A549 (cell line): Measurements from ENCODE around the gene PYGO2. TPM values are rescaled to one million over a fixed set of nuclear protein-coding genes. Genes with fewer than 3 reads are reported as not detected.

Source experiments
- ATAC-seq, 2 experiments: fragments of 200-7000 bp in 1 of 2; fragments of >200 bp in 1 of 2; cut with Nextera tagmentation in 1 of 2; cut with Tn5 transposase in 1 of 2; 3 replicates each; pipeline versions ENCODE4 v1.8.0 to v1.9.1; 2018 to 2020; ENCODE audit warnings: mild to moderate bottlenecking in 1 of 2, moderate library complexity in 1 of 2
- CTCF ChIA-PET: fragments of 300-600 bp; sonication (Branson Sonifier 250); formaldehyde crosslinking; extraction: SDS; loops from one replicate; lab custom pipeline; 2021; ENCODE audit warnings: antibody characterized with exemption, inconsistent platforms; lab: Yijun Ruan, JAX
- POLR2A ChIA-PET: fragments of 350-600 bp; formaldehyde crosslinking; extraction: SDS; loops from one replicate; lab custom pipeline; 2021; ENCODE audit warnings: antibody characterized with exemption, inconsistent platforms; lab: Yijun Ruan, JAX
- DNase-seq, 2 experiments: peaks; one replicate each; pipeline versions ENCODE4 v3.0.0 to v3.0.0-alpha.2; 2011 to 2016; ENCODE audit warnings: low read depth in 1 of 2, low spot score in 1 of 2
- FAIRE-seq: peaks from 2 replicates; lab custom pipeline; 2011; peaks lifted over from hg19 to GRCh38; lab: Jason Lieb, UNC
- H3K27ac ChIP-seq, 2 experiments: fragments of >200 bp; sonication (Bioruptor Twin); formaldehyde crosslinking; 3 replicates each; pipeline ENCODE4 v1.5.1; 2016 to 2017
- H3K4me1 ChIP-seq: fragments of >200 bp; sonication (Bioruptor Twin); formaldehyde crosslinking; 3 replicates; pipeline ENCODE4 v1.6.1; 2016
- H3K4me2 ChIP-seq: fragments of >200 bp; sonication (Bioruptor Twin); formaldehyde crosslinking; 3 replicates; pipeline ENCODE4 v1.6.1; 2016
- H3K4me3 ChIP-seq: fragments of >200 bp; sonication (Bioruptor Twin); formaldehyde crosslinking; 3 replicates; pipeline ENCODE4 v1.5.1; 2016
- H3K9me3 ChIP-seq: fragments of >200 bp; sonication (Bioruptor Twin); formaldehyde crosslinking; 3 replicates; pipeline ENCODE4 v1.6.1; 2016
- CBX8 ChIP-seq: fragments of 200-600 bp; sonication (generic); IDR thresholded peaks from 2 replicates; pipeline ENCODE4 v1.6.1; 2016
- CHD2 ChIP-seq: fragments of 150-350 bp; IDR thresholded peaks from 2 replicates; pipeline ENCODE4 v1.6.1; 2014; ENCODE audit warnings: low read length; ENCODE audit not compliant: partially characterized antibody
- EHMT2 ChIP-seq: fragments of 200-600 bp; sonication (generic); IDR thresholded peaks from 2 replicates; pipeline ENCODE4 v1.6.1; 2016; ENCODE audit warnings: antibody characterized with exemption, low read depth, mild to moderate bottlenecking, moderate library complexity
- EP300 ChIP-seq, 2 experiments: fragments of >200 bp; sonication (Bioruptor Twin); formaldehyde crosslinking; IDR thresholded peaks; 2 replicates in 1 of 2; 3 replicates in 1 of 2; pipeline ENCODE4 v1.6.1; 2016 to 2017
- HOXA7 ChIP-seq: fragments of 250-450 bp; sonication (Bioruptor Pico); IDR thresholded peaks from 2 replicates; pipeline ENCODE4 v1.5.0; 2020; ENCODE audit warnings: mild to moderate bottlenecking, moderate library complexity
- JUN ChIP-seq, 2 experiments: fragments of >200 bp; sonication (Bioruptor Twin); formaldehyde crosslinking; IDR thresholded peaks; 2 replicates in 1 of 2; 3 replicates in 1 of 2; pipeline ENCODE4 v1.6.1; 2016 to 2017
- JUNB ChIP-seq: fragments of >200 bp; sonication (Bioruptor Twin); formaldehyde crosslinking; IDR thresholded peaks from 2 replicates; pipeline ENCODE4 v1.6.1; 2016
- KDM5A ChIP-seq: fragments of 200-600 bp; sonication (generic); IDR thresholded peaks from 2 replicates; pipeline ENCODE4 v1.6.1; 2016; ENCODE audit warnings: antibody characterized with exemption, mild to moderate bottlenecking
- MAZ ChIP-seq: fragments of 150-350 bp; IDR thresholded peaks from 2 replicates; pipeline ENCODE4 v1.6.1; 2014; ENCODE audit warnings: antibody characterized with exemption, low read depth, low read length, borderline replicate concordance
- MYC ChIP-seq: IDR thresholded peaks from 2 replicates; pipeline ENCODE4 v1.6.1; 2012; ENCODE audit warnings: mild to moderate bottlenecking, inconsistent platforms, low read length, improper control_type of control experiment, borderline replicate concordance
- NR3C1 ChIP-seq: fragments of >200 bp; sonication (Bioruptor Twin); formaldehyde crosslinking; IDR thresholded peaks from 3 replicates; pipeline ENCODE4 v1.6.1; 2017
- PHF8 ChIP-seq: fragments of 200-600 bp; sonication (generic); IDR thresholded peaks from 2 replicates; pipeline ENCODE4 v1.6.1; 2016; ENCODE audit warnings: low read depth, mild to moderate bottlenecking, antibody characterized with exemption, moderate library complexity, borderline replicate concordance
- POLR2A ChIP-seq: IDR thresholded peaks from 2 replicates; pipeline ENCODE4 v1.6.1; 2012; ENCODE audit warnings: mild to moderate bottlenecking, low read length
- RARB ChIP-seq: fragments of 250-450 bp; sonication (Bioruptor Pico); IDR thresholded peaks from 2 replicates; pipeline ENCODE4 v1.8.0; 2021; ENCODE audit warnings: mild to moderate bottlenecking, moderate library complexity
- RCOR1 ChIP-seq: fragments of 150-350 bp; IDR thresholded peaks from 2 replicates; pipeline ENCODE4 v1.6.1; 2014; ENCODE audit warnings: antibody characterized with exemption, low read length, low read depth
- SMC3 ChIP-seq: fragments of >200 bp; sonication (Bioruptor Twin); formaldehyde crosslinking; IDR thresholded peaks from 3 replicates; pipeline ENCODE4 v1.6.1; 2018; ENCODE audit warnings: inconsistent platforms
- TFCP2L1 ChIP-seq: fragments of 250-450 bp; sonication (Bioruptor Pico); IDR thresholded peaks from 2 replicates; pipeline ENCODE4 v1.5.0; 2021; ENCODE audit warnings: mild to moderate bottlenecking
- ZC3H11A ChIP-seq: fragments of 450-650 bp; IDR thresholded peaks from 2 replicates; pipeline ENCODE4 v1.6.1; 2014; ENCODE audit warnings: antibody characterized with exemption, mild to moderate bottlenecking
- ZNF302 ChIP-seq: fragments of 250-450 bp; sonication (Bioruptor Pico); IDR thresholded peaks from 2 replicates; pipeline ENCODE4 v1.9.0; 2021; ENCODE audit warnings: inconsistent platforms, mild to moderate bottlenecking, moderate library complexity
- ZSCAN20 ChIP-seq: fragments of 250-450 bp; sonication (Bioruptor Pico); IDR thresholded peaks from 2 replicates; pipeline ENCODE4 v1.8.0; 2022; ENCODE audit warnings: mild to moderate bottlenecking, moderate library complexity
- WGBS: methylation state at CpG from one replicate; pipeline ENCODE4 v1.1.6; 2017; ENCODE audit errors: missing lambda C conversion rate; 5-methylcytosine and 5-hydroxymethylcytosine counted together
- polyA plus RNA-seq, 4 experiments: library from polyadenylated mRNA; depleted of rRNA in 3 of 4; stranded (reverse); fragments of >200 nt; fragmentation: RNase III in 1 of 4; extraction: RNeasy Plus Mini Kit Qiagen cat#74134 plus additional on column Dnase treatment in 1 of 4; gene quantifications; 2 replicates in 3 of 4; 3 replicates in 1 of 4; pipeline ENCODE4 v1.2.3, GENCODE V29; 2011 to 2017
- TF ChIP-seq, protein P1 (sequence below): fragments of >200 bp; sonication (Bioruptor Twin); formaldehyde crosslinking; IDR thresholded peaks from 3 replicates; pipeline ENCODE4 v1.5.1; 2016
- TF ChIP-seq, protein P2 (sequence below): fragments of 250-450 bp; sonication (Bioruptor Pico); IDR thresholded peaks from 2 replicates; pipeline ENCODE4 v1.5.0; 2021; ENCODE audit warnings: mild to moderate bottlenecking, moderate library complexity, borderline replicate concordance
- TF ChIP-seq, protein P3 (sequence below): IDR thresholded peaks from 2 replicates; pipeline ENCODE4 v1.6.1; 2012
- TF ChIP-seq, protein P4 (sequence below): fragments of 250-450 bp; sonication (Bioruptor Pico); IDR thresholded peaks from 2 replicates; pipeline ENCODE4 v1.5.0; 2020; ENCODE audit warnings: low read depth, mild to moderate bottlenecking, moderate library complexity
- TF ChIP-seq, protein P5 (sequence below): fragments of 200-600 bp; sonication (generic); IDR thresholded peaks from 2 replicates; pipeline ENCODE4 v1.6.1; 2016; ENCODE audit warnings: antibody characterized with exemption, mild to moderate bottlenecking, moderate library complexity
- TF ChIP-seq, protein P6 (sequence below): fragments of 450-650 bp; IDR thresholded peaks from 2 replicates; pipeline ENCODE4 v1.6.1; 2014; ENCODE audit warnings: antibody characterized with exemption
- TF ChIP-seq, protein P7 (sequence below): IDR thresholded peaks from 2 replicates; pipeline ENCODE4 v1.6.1; 2012

PYGO2 gene
- polyA plus RNA-seq, 2 of the 4 experiments (the other 2 are of a cell fraction) = 18.3 to 24.6 TPM

DNA sequence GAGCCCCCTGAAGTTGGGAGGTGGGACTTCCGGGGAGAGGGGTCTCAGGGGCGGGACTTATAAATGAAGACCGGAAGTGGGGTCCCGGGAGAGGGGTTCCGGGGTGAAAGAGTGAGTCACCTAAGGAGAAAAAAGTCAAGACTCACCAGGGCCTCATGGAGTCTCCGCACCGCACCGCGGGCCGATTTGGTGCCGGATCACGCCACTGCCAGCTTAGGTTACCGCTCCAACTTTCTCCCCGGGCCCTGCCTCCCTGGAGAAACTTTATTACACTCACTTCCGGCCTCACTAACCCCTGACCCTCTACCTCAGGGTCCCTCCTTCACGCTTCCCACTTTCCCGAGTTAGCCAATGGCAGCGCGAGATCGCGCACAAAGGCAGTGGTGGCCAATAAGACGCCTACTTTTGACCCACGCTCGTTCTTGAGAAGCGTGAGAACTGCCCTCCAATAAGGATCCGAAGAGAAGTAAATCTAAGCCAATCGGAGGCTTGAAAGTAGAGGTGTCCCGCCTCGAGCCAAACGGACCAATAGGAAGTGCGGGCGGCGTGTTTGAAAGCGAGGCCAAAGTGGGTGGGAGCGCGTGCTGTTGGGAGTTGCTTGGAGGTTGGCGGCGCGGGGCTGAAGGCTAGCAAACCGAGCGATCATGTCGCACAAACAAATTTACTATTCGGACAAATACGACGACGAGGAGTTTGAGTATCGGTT, 12.7 kb upstream of the PYGO2 start, which contains the start of gene CKS1B (continued):
- TF ChIP-seq, protein P1, sequence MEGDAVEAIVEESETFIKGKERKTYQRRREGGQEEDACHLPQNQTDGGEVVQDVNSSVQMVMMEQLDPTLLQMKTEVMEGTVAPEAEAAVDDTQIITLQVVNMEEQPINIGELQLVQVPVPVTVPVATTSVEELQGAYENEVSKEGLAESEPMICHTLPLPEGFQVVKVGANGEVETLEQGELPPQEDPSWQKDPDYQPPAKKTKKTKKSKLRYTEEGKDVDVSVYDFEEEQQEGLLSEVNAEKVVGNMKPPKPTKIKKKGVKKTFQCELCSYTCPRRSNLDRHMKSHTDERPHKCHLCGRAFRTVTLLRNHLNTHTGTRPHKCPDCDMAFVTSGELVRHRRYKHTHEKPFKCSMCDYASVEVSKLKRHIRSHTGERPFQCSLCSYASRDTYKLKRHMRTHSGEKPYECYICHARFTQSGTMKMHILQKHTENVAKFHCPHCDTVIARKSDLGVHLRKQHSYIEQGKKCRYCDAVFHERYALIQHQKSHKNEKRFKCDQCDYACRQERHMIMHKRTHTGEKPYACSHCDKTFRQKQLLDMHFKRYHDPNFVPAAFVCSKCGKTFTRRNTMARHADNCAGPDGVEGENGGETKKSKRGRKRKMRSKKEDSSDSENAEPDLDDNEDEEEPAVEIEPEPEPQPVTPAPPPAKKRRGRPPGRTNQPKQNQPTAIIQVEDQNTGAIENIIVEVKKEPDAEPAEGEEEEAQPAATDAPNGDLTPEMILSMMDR = no peak
- TF ChIP-seq KDM5A (peak; percentile 69), JUN (IDR thresholded peaks at IDR 0.05) (peak in 1 of 2 experiments; percentile 47; a peak in 1 of 5 replicates), EHMT2 (no peak), TFCP2L1 (CRISPR knock-in tag) (peak; percentile 91)
- TF ChIP-seq, protein P2, sequence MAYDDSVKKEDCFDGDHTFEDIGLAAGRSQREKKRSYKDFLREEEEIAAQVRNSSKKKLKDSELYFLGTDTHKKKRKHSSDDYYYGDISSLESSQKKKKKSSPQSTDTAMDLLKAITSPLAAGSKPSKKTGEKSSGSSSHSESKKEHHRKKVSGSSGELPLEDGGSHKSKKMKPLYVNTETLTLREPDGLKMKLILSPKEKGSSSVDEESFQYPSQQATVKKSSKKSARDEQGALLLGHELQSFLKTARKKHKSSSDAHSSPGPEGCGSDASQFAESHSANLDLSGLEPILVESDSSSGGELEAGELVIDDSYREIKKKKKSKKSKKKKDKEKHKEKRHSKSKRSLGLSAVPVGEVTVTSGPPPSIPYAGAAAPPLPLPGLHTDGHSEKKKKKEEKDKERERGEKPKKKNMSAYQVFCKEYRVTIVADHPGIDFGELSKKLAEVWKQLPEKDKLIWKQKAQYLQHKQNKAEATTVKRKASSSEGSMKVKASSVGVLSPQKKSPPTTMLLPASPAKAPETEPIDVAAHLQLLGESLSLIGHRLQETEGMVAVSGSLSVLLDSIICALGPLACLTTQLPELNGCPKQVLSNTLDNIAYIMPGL = peak; percentile 20; the same call in 1 of the 2 replicates

DNA sequence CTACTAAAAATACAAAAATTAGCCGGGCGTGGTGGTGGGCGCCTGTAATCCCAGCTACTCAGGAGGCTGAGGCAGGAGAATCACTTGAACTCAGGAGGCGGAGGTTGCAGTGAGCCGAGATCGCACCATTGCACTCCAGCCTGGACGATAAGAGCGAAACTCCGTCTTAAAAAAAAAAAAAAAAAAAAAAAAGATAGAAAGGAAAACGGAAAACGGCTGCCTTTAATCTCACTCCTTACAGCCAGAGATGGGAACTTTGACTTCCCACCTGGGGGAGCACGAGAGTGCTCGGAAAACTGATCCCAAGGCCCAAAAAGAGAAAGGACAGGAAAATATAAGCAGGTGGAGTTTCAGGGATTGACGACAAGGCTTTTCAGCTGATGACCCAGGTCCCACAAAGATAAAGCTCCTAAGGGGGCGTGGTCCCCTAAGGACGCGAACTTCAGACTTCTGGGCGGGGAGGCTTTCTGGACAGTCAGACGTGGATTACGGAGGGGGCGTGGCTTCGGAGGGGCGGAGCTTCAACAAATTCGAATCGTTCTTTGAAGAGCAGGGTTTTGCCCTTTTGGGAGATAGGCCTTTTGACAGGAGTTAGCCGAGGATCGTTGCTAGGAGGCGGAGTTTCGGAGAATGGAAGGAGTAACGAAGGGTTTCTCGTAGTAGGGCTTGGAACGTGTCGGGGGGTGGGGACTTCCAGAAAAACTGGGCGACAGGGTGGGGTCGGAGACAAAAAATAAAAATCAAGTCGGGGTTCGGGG, 11.9 kb upstream of the PYGO2 start:
- H3K27ac ChIP-seq = peak overlapping the region; percentile 98 to 100
- no peaks in the 10 kb centered on the region for H3K9me3 ChIP-seq
- ChIA-PET CTCF (no interaction called here), POLR2A (interaction anchor here (0.6 to 6.3 kb wide), 18 partner anchors 9 to 378 kb away, joined by 3 to 91 read pairs (median 8); partner anchors contain the start of genes ADAM15, FLAD1, LENEP and PBXIP1)
- DNase-seq (peak; percentile 88 to 99), ATAC-seq (peak; percentile 19), FAIRE-seq (no peak)
- H3K4me1 ChIP-seq = peaks cover 42% of the 10 kb centered on the region
- peak overlapping the region; percentile 99 for H3K4me2 ChIP-seq
- WGBS = 2% methylated on average over 37 of the region's 37 CpGs
- H3K4me3 ChIP-seq = peak overlapping the region; percentile 65
- TF ChIP-seq ZC3H11A (no peak), RCOR1 (no peak), RARB (CRISPR knock-in tag) (no peak), ZNF302 (CRISPR knock-in tag) (no peak), MAZ (no peak), CHD2 (peak; percentile 33), EHMT2 (no peak), EP300 (IDR thresholded peaks at IDR 0.05) (no peak), HOXA7 (no peak), JUNB (no peak), CBX8 (no peak), SMC3 (no peak), PHF8 (peak; percentile 6; the same call in 1 of the 2 replicates), MYC (peak; percentile 52; the same call in 1 of the 2 replicates), NR3C1 (no peak), POLR2A (peak; percentile 23), ZSCAN20 (CRISPR knock-in tag) (no peak)
- TF ChIP-seq, protein P3, sequence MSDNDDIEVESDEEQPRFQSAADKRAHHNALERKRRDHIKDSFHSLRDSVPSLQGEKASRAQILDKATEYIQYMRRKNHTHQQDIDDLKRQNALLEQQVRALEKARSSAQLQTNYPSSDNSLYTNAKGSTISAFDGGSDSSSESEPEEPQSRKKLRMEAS = no peak; the same call in 1 of the 2 replicates
- TF ChIP-seq, protein P4, sequence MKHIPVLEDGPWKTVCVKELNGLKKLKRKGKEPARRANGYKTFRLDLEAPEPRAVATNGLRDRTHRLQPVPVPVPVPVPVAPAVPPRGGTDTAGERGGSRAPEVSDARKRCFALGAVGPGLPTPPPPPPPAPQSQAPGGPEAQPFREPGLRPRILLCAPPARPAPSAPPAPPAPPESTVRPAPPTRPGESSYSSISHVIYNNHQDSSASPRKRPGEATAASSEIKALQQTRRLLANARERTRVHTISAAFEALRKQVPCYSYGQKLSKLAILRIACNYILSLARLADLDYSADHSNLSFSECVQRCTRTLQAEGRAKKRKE (CRISPR knock-in tag) = no peak
- TF ChIP-seq, protein P5, sequence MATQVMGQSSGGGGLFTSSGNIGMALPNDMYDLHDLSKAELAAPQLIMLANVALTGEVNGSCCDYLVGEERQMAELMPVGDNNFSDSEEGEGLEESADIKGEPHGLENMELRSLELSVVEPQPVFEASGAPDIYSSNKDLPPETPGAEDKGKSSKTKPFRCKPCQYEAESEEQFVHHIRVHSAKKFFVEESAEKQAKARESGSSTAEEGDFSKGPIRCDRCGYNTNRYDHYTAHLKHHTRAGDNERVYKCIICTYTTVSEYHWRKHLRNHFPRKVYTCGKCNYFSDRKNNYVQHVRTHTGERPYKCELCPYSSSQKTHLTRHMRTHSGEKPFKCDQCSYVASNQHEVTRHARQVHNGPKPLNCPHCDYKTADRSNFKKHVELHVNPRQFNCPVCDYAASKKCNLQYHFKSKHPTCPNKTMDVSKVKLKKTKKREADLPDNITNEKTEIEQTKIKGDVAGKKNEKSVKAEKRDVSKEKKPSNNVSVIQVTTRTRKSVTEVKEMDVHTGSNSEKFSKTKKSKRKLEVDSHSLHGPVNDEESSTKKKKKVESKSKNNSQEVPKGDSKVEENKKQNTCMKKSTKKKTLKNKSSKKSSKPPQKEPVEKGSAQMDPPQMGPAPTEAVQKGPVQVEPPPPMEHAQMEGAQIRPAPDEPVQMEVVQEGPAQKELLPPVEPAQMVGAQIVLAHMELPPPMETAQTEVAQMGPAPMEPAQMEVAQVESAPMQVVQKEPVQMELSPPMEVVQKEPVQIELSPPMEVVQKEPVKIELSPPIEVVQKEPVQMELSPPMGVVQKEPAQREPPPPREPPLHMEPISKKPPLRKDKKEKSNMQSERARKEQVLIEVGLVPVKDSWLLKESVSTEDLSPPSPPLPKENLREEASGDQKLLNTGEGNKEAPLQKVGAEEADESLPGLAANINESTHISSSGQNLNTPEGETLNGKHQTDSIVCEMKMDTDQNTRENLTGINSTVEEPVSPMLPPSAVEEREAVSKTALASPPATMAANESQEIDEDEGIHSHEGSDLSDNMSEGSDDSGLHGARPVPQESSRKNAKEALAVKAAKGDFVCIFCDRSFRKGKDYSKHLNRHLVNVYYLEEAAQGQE = no peak
- TF ChIP-seq, protein P6, sequence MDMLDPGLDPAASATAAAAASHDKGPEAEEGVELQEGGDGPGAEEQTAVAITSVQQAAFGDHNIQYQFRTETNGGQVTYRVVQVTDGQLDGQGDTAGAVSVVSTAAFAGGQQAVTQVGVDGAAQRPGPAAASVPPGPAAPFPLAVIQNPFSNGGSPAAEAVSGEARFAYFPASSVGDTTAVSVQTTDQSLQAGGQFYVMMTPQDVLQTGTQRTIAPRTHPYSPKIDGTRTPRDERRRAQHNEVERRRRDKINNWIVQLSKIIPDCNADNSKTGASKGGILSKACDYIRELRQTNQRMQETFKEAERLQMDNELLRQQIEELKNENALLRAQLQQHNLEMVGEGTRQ = no peak
- TF ChIP-seq, protein P7, sequence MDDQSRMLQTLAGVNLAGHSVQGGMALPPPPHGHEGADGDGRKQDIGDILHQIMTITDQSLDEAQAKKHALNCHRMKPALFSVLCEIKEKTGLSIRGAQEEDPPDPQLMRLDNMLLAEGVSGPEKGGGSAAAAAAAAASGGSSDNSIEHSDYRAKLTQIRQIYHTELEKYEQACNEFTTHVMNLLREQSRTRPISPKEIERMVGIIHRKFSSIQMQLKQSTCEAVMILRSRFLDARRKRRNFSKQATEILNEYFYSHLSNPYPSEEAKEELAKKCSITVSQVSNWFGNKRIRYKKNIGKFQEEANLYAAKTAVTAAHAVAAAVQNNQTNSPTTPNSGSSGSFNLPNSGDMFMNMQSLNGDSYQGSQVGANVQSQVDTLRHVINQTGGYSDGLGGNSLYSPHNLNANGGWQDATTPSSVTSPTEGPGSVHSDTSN = peak; percentile 52; the same call in 1 of the 2 replicates
